ENCODE measurements around the gene VAC14.
A peak's percentile ranks its signal among the peaks of the same experiment; 100 is the strongest.

Gene VAC14

GRCh38 chr16:70708366-70709246 is 92.4 kb downstream of the VAC14 start:
- Histone ChIP-seq H3K27me3 (ENCODE audit: insufficient read depth, low read length) (no peaks in the 10 kb centered on the region), H3K36me3 (ENCODE audit: control insufficient read depth in 1 of 2, insufficient read depth in 2 of 2, low read length in 2 of 2) (no peaks in the 10 kb centered on the region), H4K8ac (ENCODE audit: low read depth, low read length) (no peak overlapping the region), H3K9ac (ENCODE audit: low read length) (no peak overlapping the region), H4K12ac (ENCODE audit: low read depth, low read length) (no peak overlapping the region), H3K23ac (ENCODE audit: low read length) (no peak overlapping the region), H3K79me1 (ENCODE audit: low read length) (peaks cover 12% of the 10 kb centered on the region), H3K4ac (ENCODE audit: low read depth, low read length) (no peak overlapping the region), H3K79me2 (ENCODE audit: control insufficient read depth, insufficient read depth, low read length, poor library complexity) (no peaks in the 10 kb centered on the region), H2BK120ac (ENCODE audit: insufficient read depth, low read length, poor library complexity) (no peak overlapping the region), H3K14ac (ENCODE audit: low read length) (no peak overlapping the region), H2AK5ac (ENCODE audit: low read length) (peak overlapping the region; percentile 31), H3K27ac (ENCODE audit: low read depth, low read length) (no peak overlapping the region), H2BK12ac (ENCODE audit: low read length) (peak overlapping the region; percentile 31), H3K18ac (ENCODE audit: low read length) (no peak overlapping the region), H3K4me2 (ENCODE audit: low read length) (no peak overlapping the region), H3K9me3 (ENCODE audit: insufficient read depth, low read depth, low read length) (no peaks in the 10 kb centered on the region), H3K4me3 (ENCODE audit: low read depth, low read length) (no peak overlapping the region), H2AFZ (ENCODE audit: insufficient read depth, low read length, poor library complexity) (no peak overlapping the region), H4K91ac (ENCODE audit: low read depth, low read length) (peak overlapping the region; percentile 39), H2BK5ac (ENCODE audit: low read depth, low read length, poor library complexity) (no peak overlapping the region), H3K4me1 (ENCODE audit: control insufficient read depth in 1 of 2, insufficient read depth in 2 of 2, low read length in 2 of 2) (peaks cover 36 to 45% of the 10 kb centered on the region in 2 experiments)
- no peak for DNase-seq
- WGBS (ENCODE audit: extremely low coverage, insufficient coverage, insufficient read length): no CpG with 5 or more reads among the region's 20 CpGs

- H2BK120ac ChIP-seq (ENCODE audit: insufficient read depth, low read length, poor library complexity): peak overlapping the region; percentile 12
- peaks cover 16% of the 10 kb centered on the region for H3K79me1 ChIP-seq (ENCODE audit: low read length)
- H2BK12ac ChIP-seq (ENCODE audit: low read length): peak overlapping the region; percentile 48
These were observed 94.0 kb downstream of the VAC14 start for GRCh38 chr16:70706948-70707465.

GRCh38 chr16:70705056-70705455 is 95.9 kb downstream of the VAC14 start:
- Histone ChIP-seq H3K27ac (ENCODE audit: low read depth, low read length) (no peak overlapping the region), H3K4ac (ENCODE audit: low read depth, low read length) (peak overlapping the region; percentile 44), H4K8ac (ENCODE audit: low read depth, low read length) (no peak overlapping the region), H3K4me3 (ENCODE audit: low read depth, low read length) (no peak overlapping the region), H3K36me3 (ENCODE audit: control insufficient read depth in 1 of 2, insufficient read depth in 2 of 2, low read length in 2 of 2) (no peaks in the 10 kb centered on the region), H4K12ac (ENCODE audit: low read depth, low read length) (no peak overlapping the region), H2AK5ac (ENCODE audit: low read length) (peak overlapping the region; percentile 1), H4K91ac (ENCODE audit: low read depth, low read length) (peak overlapping the region; percentile 47), H3K9ac (ENCODE audit: low read length) (no peak overlapping the region), H3K4me1 (ENCODE audit: control insufficient read depth in 1 of 2, insufficient read depth in 2 of 2, low read length in 2 of 2) (peaks cover 34 to 38% of the 10 kb centered on the region in 2 experiments), H3K27me3 (ENCODE audit: insufficient read depth, low read length) (no peaks in the 10 kb centered on the region), H2BK12ac (ENCODE audit: low read length) (no peak overlapping the region), H3K23ac (ENCODE audit: low read length) (no peak overlapping the region), H3K9me3 (ENCODE audit: insufficient read depth, low read depth, low read length) (no peaks in the 10 kb centered on the region), H2BK120ac (ENCODE audit: insufficient read depth, low read length, poor library complexity) (no peak overlapping the region), H2AFZ (ENCODE audit: insufficient read depth, low read length, poor library complexity) (no peak overlapping the region), H3K79me1 (ENCODE audit: low read length) (peaks cover 19% of the 10 kb centered on the region), H3K18ac (ENCODE audit: low read length) (no peak overlapping the region), H3K14ac (ENCODE audit: low read length) (no peak overlapping the region), H3K79me2 (ENCODE audit: control insufficient read depth, insufficient read depth, low read length, poor library complexity) (no peaks in the 10 kb centered on the region), H3K4me2 (ENCODE audit: low read length) (no peak overlapping the region), H2BK5ac (ENCODE audit: low read depth, low read length, poor library complexity) (no peak overlapping the region)
- no CpG with 5 or more reads among the region's 8 CpGs for WGBS (ENCODE audit: extremely low coverage, insufficient coverage, insufficient read length)
- DNase-seq: no peak

More at GRCh38 chr16:70706948-70707465, 94.0 kb downstream of the VAC14 start:
- H3K79me2 ChIP-seq (ENCODE audit: control insufficient read depth, insufficient read depth, low read length, poor library complexity): no peaks in the 10 kb centered on the region
- peak overlapping the region; percentile 15 for H3K18ac ChIP-seq (ENCODE audit: low read length)
- H3K4me3 ChIP-seq (ENCODE audit: low read depth, low read length): no peak overlapping the region
- no CpG with 5 or more reads among the region's 7 CpGs for WGBS (ENCODE audit: extremely low coverage, insufficient coverage, insufficient read length)
- no peak overlapping the region for H4K12ac ChIP-seq (ENCODE audit: low read depth, low read length)
- no peak overlapping the region for H3K14ac ChIP-seq (ENCODE audit: low read length)
- peak overlapping the region; percentile 32 for H3K27ac ChIP-seq (ENCODE audit: low read depth, low read length)
- H3K4me1 ChIP-seq (ENCODE audit: control insufficient read depth in 1 of 2, insufficient read depth in 2 of 2, low read length in 2 of 2): peaks cover 33 to 39% of the 10 kb centered on the region in 2 experiments
- peak overlapping the region; percentile 56 for H4K91ac ChIP-seq (ENCODE audit: low read depth, low read length)
- H4K8ac ChIP-seq (ENCODE audit: low read depth, low read length): peak overlapping the region; percentile 34
- H3K9me3 ChIP-seq (ENCODE audit: insufficient read depth, low read depth, low read length): no peaks in the 10 kb centered on the region
- no peak overlapping the region for H3K4me2 ChIP-seq (ENCODE audit: low read length)
- H3K23ac ChIP-seq (ENCODE audit: low read length): no peak overlapping the region
- no peaks in the 10 kb centered on the region for H3K36me3 ChIP-seq (ENCODE audit: control insufficient read depth in 1 of 2, insufficient read depth in 2 of 2, low read length in 2 of 2)
- H3K27me3 ChIP-seq (ENCODE audit: insufficient read depth, low read length): no peaks in the 10 kb centered on the region
- no peak overlapping the region for H2AFZ ChIP-seq (ENCODE audit: insufficient read depth, low read length, poor library complexity)
- no peak overlapping the region for H3K9ac ChIP-seq (ENCODE audit: low read length)
- no peak overlapping the region for H2AK5ac ChIP-seq (ENCODE audit: low read length)
- H2BK5ac ChIP-seq (ENCODE audit: low read depth, low read length, poor library complexity): peak overlapping the region; percentile 3
- no peak overlapping the region for H3K4ac ChIP-seq (ENCODE audit: low read depth, low read length)
- DNase-seq: peak; percentile 58 to 82

GRCh38 chr16:70704586-70704985 is 96.4 kb downstream of the VAC14 start:
- Histone ChIP-seq H2AK5ac (ENCODE audit: low read length) (peak overlapping the region; percentile 32), H3K18ac (ENCODE audit: low read length) (no peak overlapping the region), H3K4me2 (ENCODE audit: low read length) (no peak overlapping the region), H3K36me3 (ENCODE audit: control insufficient read depth in 1 of 2, insufficient read depth in 2 of 2, low read length in 2 of 2) (no peaks in the 10 kb centered on the region), H3K4me3 (ENCODE audit: low read depth, low read length) (no peak overlapping the region), H3K4me1 (ENCODE audit: control insufficient read depth in 1 of 2, insufficient read depth in 2 of 2, low read length in 2 of 2) (peaks cover 39 to 42% of the 10 kb centered on the region in 2 experiments), H3K9me3 (ENCODE audit: insufficient read depth, low read depth, low read length) (no peaks in the 10 kb centered on the region), H3K9ac (ENCODE audit: low read length) (no peak overlapping the region), H3K27ac (ENCODE audit: low read depth, low read length) (no peak overlapping the region), H3K14ac (ENCODE audit: low read length) (no peak overlapping the region), H2BK5ac (ENCODE audit: low read depth, low read length, poor library complexity) (no peak overlapping the region), H4K91ac (ENCODE audit: low read depth, low read length) (peak overlapping the region; percentile 47), H3K79me1 (ENCODE audit: low read length) (peaks cover 22% of the 10 kb centered on the region), H3K4ac (ENCODE audit: low read depth, low read length) (no peak overlapping the region), H3K23ac (ENCODE audit: low read length) (no peak overlapping the region), H4K12ac (ENCODE audit: low read depth, low read length) (no peak overlapping the region), H2BK12ac (ENCODE audit: low read length) (no peak overlapping the region), H3K27me3 (ENCODE audit: insufficient read depth, low read length) (no peaks in the 10 kb centered on the region), H2BK120ac (ENCODE audit: insufficient read depth, low read length, poor library complexity) (no peak overlapping the region), H3K79me2 (ENCODE audit: control insufficient read depth, insufficient read depth, low read length, poor library complexity) (no peaks in the 10 kb centered on the region), H4K8ac (ENCODE audit: low read depth, low read length) (no peak overlapping the region), H2AFZ (ENCODE audit: insufficient read depth, low read length, poor library complexity) (no peak overlapping the region)
- no CpG with 5 or more reads among the region's 11 CpGs for WGBS (ENCODE audit: extremely low coverage, insufficient coverage, insufficient read length)
- no peak for DNase-seq
